Prostate gland (tissue), 2 donors: ENCODE results near the gene CHST8.

Experiments used
- POLR2A ChIP-seq: fragments of 450-650 bp; IDR thresholded peaks from one replicate; pipeline ENCODE4 v1.6.1; 2016; ENCODE audit warnings: antibody characterized with exemption, mild to moderate bottlenecking
- POLR2AphosphoS5 ChIP-seq: sonication (generic); formaldehyde crosslinking; IDR thresholded peaks from one replicate; pipeline ENCODE4 v1.6.1; 2017; ENCODE audit warnings: antibody characterized with exemption
- TF ChIP-seq, protein P1 (sequence below), 4 experiments: fragments of 200-600 bp in 2 of 4; fragments of 450-650 bp in 2 of 4; sonication (generic) in 2 of 4; IDR thresholded peaks; 1 replicate in 3 of 4; 2 replicates in 1 of 4; pipeline ENCODE4 v1.5.1; 2016 to 2019; ENCODE audit warnings: antibody characterized with exemption in 4 of 4, mild to moderate bottlenecking in 2 of 4, moderate library complexity in 2 of 4

DNA sequence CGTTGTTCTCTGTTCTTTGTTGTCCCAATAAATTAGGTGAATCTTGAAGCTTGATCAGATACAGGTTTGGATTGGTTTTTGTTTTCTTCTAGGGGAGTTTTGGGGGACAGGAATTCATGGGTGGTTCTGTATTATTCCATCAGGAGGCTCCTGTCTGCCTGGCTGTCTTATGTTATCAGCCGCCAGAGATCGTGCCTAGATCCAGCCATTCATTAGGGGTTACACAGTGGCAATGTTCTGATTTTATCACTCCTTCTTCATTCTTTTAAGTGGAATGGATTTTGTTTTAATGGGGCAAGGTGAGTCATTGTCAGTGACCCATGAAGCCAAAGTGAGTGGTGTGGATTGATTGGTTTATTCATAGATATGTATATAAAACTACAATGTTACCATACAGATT is 71.9 kb downstream of the CHST8 start:
- TF ChIP-seq, protein P1, sequence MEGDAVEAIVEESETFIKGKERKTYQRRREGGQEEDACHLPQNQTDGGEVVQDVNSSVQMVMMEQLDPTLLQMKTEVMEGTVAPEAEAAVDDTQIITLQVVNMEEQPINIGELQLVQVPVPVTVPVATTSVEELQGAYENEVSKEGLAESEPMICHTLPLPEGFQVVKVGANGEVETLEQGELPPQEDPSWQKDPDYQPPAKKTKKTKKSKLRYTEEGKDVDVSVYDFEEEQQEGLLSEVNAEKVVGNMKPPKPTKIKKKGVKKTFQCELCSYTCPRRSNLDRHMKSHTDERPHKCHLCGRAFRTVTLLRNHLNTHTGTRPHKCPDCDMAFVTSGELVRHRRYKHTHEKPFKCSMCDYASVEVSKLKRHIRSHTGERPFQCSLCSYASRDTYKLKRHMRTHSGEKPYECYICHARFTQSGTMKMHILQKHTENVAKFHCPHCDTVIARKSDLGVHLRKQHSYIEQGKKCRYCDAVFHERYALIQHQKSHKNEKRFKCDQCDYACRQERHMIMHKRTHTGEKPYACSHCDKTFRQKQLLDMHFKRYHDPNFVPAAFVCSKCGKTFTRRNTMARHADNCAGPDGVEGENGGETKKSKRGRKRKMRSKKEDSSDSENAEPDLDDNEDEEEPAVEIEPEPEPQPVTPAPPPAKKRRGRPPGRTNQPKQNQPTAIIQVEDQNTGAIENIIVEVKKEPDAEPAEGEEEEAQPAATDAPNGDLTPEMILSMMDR (IDR thresholded peaks at IDR 0.05), result no peak
- TF ChIP-seq POLR2A (no peak), POLR2AphosphoS5 (no peak)
